NB4 (cell line): Measurements from ENCODE around the gene TSEN34.
A peak's percentile ranks its signal among the peaks of the same experiment; 100 is the strongest.

Experiments
- CTCF ChIP-seq: IDR thresholded peaks from one replicate; pipeline ENCODE4 v1.5.1; 2012; ENCODE audit warnings: low read depth, low read length
- MAX ChIP-seq: IDR thresholded peaks from 2 replicates; pipeline ENCODE4 v1.6.1; 2011; ENCODE audit warnings: low read depth, low read length
- MYC ChIP-seq: IDR thresholded peaks from 2 replicates; pipeline ENCODE4 v1.6.1; 2011; ENCODE audit warnings: low read depth, low read length
- POLR2A ChIP-seq: IDR thresholded peaks from 2 replicates; pipeline ENCODE4 v1.6.1; 2011; ENCODE audit warnings: mild to moderate bottlenecking; ENCODE audit not compliant: insufficient read length; ENCODE audit errors: extremely low read depth

GRCh38 chr19:54168174-54168917 lies 22.8 kb upstream of the TSEN34 start:
- TF ChIP-seq CTCF = peak; percentile 59
- TF ChIP-seq MAX = peak; percentile 29; the same call in 1 of the 2 replicates
- TF ChIP-seq POLR2A = no peak
- no peak for TF ChIP-seq MYC
